Activated B cell treated with CpG ODN at 0.5 μM for 24 hours (primary cell): ENCODE measurements around the gene TNNC1. TPM values are rescaled to one million over a fixed set of nuclear protein-coding genes. Genes with fewer than 3 reads are reported as not detected.

Experiments used
- ATAC-seq: fragments of 200-7000 bp; cut with Tn5 transposase; one replicate; pipeline ENCODE4 v1.10.0; 2021; ENCODE audit warnings: low read depth, mild to moderate bottlenecking, moderate library complexity
- CTCF ChIA-PET: fragments of 350-600 bp; sonication (Branson Sonifier 250); formaldehyde crosslinking; loops from one replicate; lab custom pipeline; 2021; ENCODE audit warnings: antibody characterized with exemption; lab: Charles Lee
- POLR2A ChIA-PET: fragments of 350-600 bp; sonication (Branson Sonifier 250); formaldehyde crosslinking; loops from one replicate; lab custom pipeline; 2021; ENCODE audit warnings: antibody characterized with exemption; lab: Charles Lee
- DNase-seq: peaks from one replicate; pipeline ENCODE4 v3.0.0; 2022
- H3K27ac Mint-ChIP-seq: one replicate; pipeline ENCODE4 v1.8.0; 2020; ENCODE audit warnings: mixed read lengths
- H3K27me3 Mint-ChIP-seq: one replicate; pipeline ENCODE4 v1.8.0; 2021; ENCODE audit warnings: mixed read lengths
- H3K36me3 Mint-ChIP-seq: one replicate; pipeline ENCODE4 v1.8.0; 2021; ENCODE audit warnings: low read depth, mixed read lengths
- H3K4me1 Mint-ChIP-seq: one replicate; pipeline ENCODE4 v1.8.0; 2021; ENCODE audit warnings: mixed read lengths
- H3K4me3 Mint-ChIP-seq: one replicate; pipeline ENCODE4 v1.8.0; 2020; ENCODE audit warnings: mild to moderate bottlenecking, mixed read lengths
- H3K9me3 Mint-ChIP-seq: one replicate; pipeline ENCODE4 v1.8.0; 2020; ENCODE audit warnings: mixed read lengths
- CTCF ChIP-seq: fragments of 200-600 bp; IDR thresholded peaks from one replicate; pipeline ENCODE4 v1.8.0; 2022; ENCODE audit warnings: antibody characterized with exemption, mild to moderate bottlenecking
- intact Hi-C: fragments of 100-400 bp; cut with micrococcal nuclease; formaldehyde crosslinking; loops from one replicate; pipeline ENCODE4 v1.15.1; 2024
- total RNA-seq: library from RNA; stranded (reverse); gene quantifications from 2 replicates; pipeline ENCODE4 v1.2.3, GENCODE V29; 2022

TNNC1 gene
- total RNA-seq, 1 donor from 2014 or later, result not detected

GRCh38 chr3:52444860-52445793, 8.7 kb downstream of the TNNC1 start, which contains the start of gene SEMA3G:
SEMA3G (minus strand) TSS chr3:52445103; CDS start chr3:52445027, 76 bp downstream.
- Mint-ChIP-seq H3K36me3 (no peaks in the 10 kb centered on the region), H3K27me3 (peaks cover 3% of the 10 kb centered on the region), H3K4me1 (peaks cover 9% of the 10 kb centered on the region), H3K4me3 (no peak within 1 kb of the TSS), H3K27ac (no peak within 1 kb of the TSS), H3K9me3 (no peaks in the 10 kb centered on the region)
- POLR2A ChIA-PET, result interaction anchor here (0.5 kb wide), 1 partner anchor 220 kb away, joined by 4 read pairs; no protein-coding TSS in a partner anchor
- intact Hi-C loops, result loop anchor here (1.0 to 5.0 kb wide), 2 partner anchors 10 to 218 kb away; partner anchors contain the start of genes NISCH and TLR9
- peak; percentile 97 for ATAC-seq
- DNase-seq, result peak; percentile 62
- CTCF ChIA-PET, result interaction anchor here (0.7 to 3.9 kb wide), 5 partner anchors 17 to 220 kb away, joined by 3 to 37 read pairs (median 5); partner anchors contain the start of genes GLYCTK and TLR9
- TF ChIP-seq CTCF, result no peak

GRCh38 chr3:52443791-52444687, 9.8 kb downstream of the TNNC1 start:
- ATAC-seq (no peak), DNase-seq (no peak)
- ChIA-PET POLR2A (no interaction called here), CTCF (no interaction called here)
- no peaks in the 10 kb centered on the region for H3K36me3 Mint-ChIP-seq
- peaks cover 9% of the 10 kb centered on the region for H3K4me1 Mint-ChIP-seq
- peaks cover 3% of the 10 kb centered on the region for H3K27me3 Mint-ChIP-seq
- H3K9me3 Mint-ChIP-seq, result no peaks in the 10 kb centered on the region
- no peak overlapping the region for H3K4me3 Mint-ChIP-seq
- intact Hi-C loops, result no loop called here
- no peak overlapping the region for H3K27ac Mint-ChIP-seq
- no peak for TF ChIP-seq CTCF

- no peaks in the 10 kb centered on the region for H3K36me3 Mint-ChIP-seq
- CTCF ChIA-PET, result no interaction called here
- DNase-seq (no peak), ATAC-seq (no peak)
- H3K4me1 Mint-ChIP-seq, result peaks cover 9% of the 10 kb centered on the region
- H3K9me3 Mint-ChIP-seq, result no peaks in the 10 kb centered on the region
- POLR2A ChIA-PET, result no interaction called here
- no peak for TF ChIP-seq CTCF
- no peak overlapping the region for H3K27ac Mint-ChIP-seq
- H3K4me3 Mint-ChIP-seq, result no peak overlapping the region
- intact Hi-C loops, result no loop called here
- H3K27me3 Mint-ChIP-seq, result peaks cover 3% of the 10 kb centered on the region
Measured at GRCh38 chr3:52443268-52443610, 10.6 kb downstream of the TNNC1 start.

GRCh38 chr3:52442409-52443267, 11.2 kb downstream of the TNNC1 start:
- ATAC-seq (no peak), DNase-seq (no peak)
- Mint-ChIP-seq H3K9me3 (no peaks in the 10 kb centered on the region), H3K4me1 (peaks cover 9% of the 10 kb centered on the region), H3K27me3 (peaks cover 3% of the 10 kb centered on the region), H3K36me3 (no peaks in the 10 kb centered on the region), H3K27ac (no peak overlapping the region), H3K4me3 (no peak overlapping the region)
- CTCF ChIA-PET, result no interaction called here
- no peak for TF ChIP-seq CTCF
- POLR2A ChIA-PET, result no interaction called here
- intact Hi-C loops, result no loop called here
